HEK293T (cell line): ENCODE data around the gene ATF7IP.

ENCODE experiments used
- BHLHE40 ChIP-seq: fragments of 450-650 bp; IDR thresholded peaks from 2 replicates; pipeline ENCODE4 v1.6.1; 2016; ENCODE audit warnings: mild to moderate bottlenecking, moderate library complexity, borderline replicate concordance
- CTBP1 ChIP-seq: fragments of 450-650 bp; IDR thresholded peaks from 2 replicates; pipeline ENCODE4 v1.6.1; 2016; ENCODE audit warnings: borderline replicate concordance
- ELF4 ChIP-seq: fragments of 450-650 bp; IDR thresholded peaks from 2 replicates; pipeline ENCODE4 v1.6.1; 2017; ENCODE audit warnings: antibody characterized with exemption
- FOXA1 ChIP-seq: fragments of 450-650 bp; IDR thresholded peaks from 2 replicates; pipeline ENCODE4 v1.6.1; 2016; ENCODE audit warnings: mild to moderate bottlenecking
- FOXM1 ChIP-seq: fragments of 450-650 bp; IDR thresholded peaks from 2 replicates; pipeline ENCODE4 v1.6.1; 2017; ENCODE audit warnings: mild to moderate bottlenecking, borderline replicate concordance
- LEF1 ChIP-seq: fragments of 450-650 bp; IDR thresholded peaks from 2 replicates; pipeline ENCODE4 v1.6.1; 2017; ENCODE audit warnings: mild to moderate bottlenecking, borderline replicate concordance
- SP1 ChIP-seq: fragments of 450-650 bp; IDR thresholded peaks from 2 replicates; pipeline ENCODE4 v1.6.1; 2017
- SUZ12 ChIP-seq: fragments of 450-650 bp; IDR thresholded peaks from 2 replicates; pipeline ENCODE4 v1.6.1; 2016; ENCODE audit warnings: mild to moderate bottlenecking

- TF ChIP-seq SP1, result no peak
- TF ChIP-seq FOXA1, result no peak
- no peak for TF ChIP-seq LEF1
- no peak for TF ChIP-seq ELF4
- no peak for TF ChIP-seq CTBP1
- no peak for TF ChIP-seq FOXM1
- TF ChIP-seq BHLHE40, result no peak
- no peak for TF ChIP-seq SUZ12
These were observed 38.3 kb downstream of the ATF7IP start for GRCh38 chr12:14403711-14404196.
